Upper lobe of right lung (tissue), 1 donor: ENCODE results near the gene DCAF6. TPM values are rescaled to one million over a fixed set of nuclear protein-coding genes. Genes with fewer than 3 reads are reported as not detected.

ENCODE experiments used
- ATAC-seq: fragments of 200-7000 bp; cut with Tn5 transposase; one replicate; pipeline ENCODE4 v1.9.1; 2020; ENCODE audit warnings: mild to moderate bottlenecking, moderate library complexity
- DNase-seq: peaks from one replicate; pipeline ENCODE4 v3.0.0-alpha.2; 2020
- H3K27ac ChIP-seq: fragments of 200-600 bp; one replicate; pipeline ENCODE4 v1.8.0; 2022
- H3K27me3 ChIP-seq: fragments of 200-600 bp; one replicate; pipeline ENCODE4 v1.8.0; 2022; ENCODE audit warnings: mild to moderate bottlenecking
- H3K36me3 ChIP-seq: fragments of 200-600 bp; one replicate; pipeline ENCODE4 v1.8.0; 2022
- H3K4me1 ChIP-seq: fragments of 200-600 bp; one replicate; pipeline ENCODE4 v1.8.0; 2022
- H3K4me3 ChIP-seq: fragments of 200-600 bp; one replicate; pipeline ENCODE4 v1.8.0; 2022; ENCODE audit warnings: mild to moderate bottlenecking
- H3K9me3 ChIP-seq: fragments of 200-600 bp; one replicate; pipeline ENCODE4 v1.8.0; 2022
- intact Hi-C: fragments of 100-400 bp; cut with DNase I; formaldehyde crosslinking; loops from one replicate; pipeline ENCODE4 v1.11.0; 2022
- total RNA-seq: library from RNA; stranded (reverse); fragmentation: NEBNext Ultra II Directional; extraction: Animal tissue kit (Norgen Biotek cat#: 25700); gene quantifications from one replicate; pipeline ENCODE4 v1.2.1, GENCODE V29; 2021
- TF ChIP-seq, protein P1 (sequence below): fragments of 200-600 bp; IDR thresholded peaks from one replicate; pipeline ENCODE4 v1.8.0; 2022; ENCODE audit warnings: antibody characterized with exemption
- donor health status: DM: no; HTN: yes; CAD: no; lungs with severe emphysema.

Gene DCAF6
- total RNA-seq, 1 donor from 2014 or later: 49.9 TPM

DNA sequence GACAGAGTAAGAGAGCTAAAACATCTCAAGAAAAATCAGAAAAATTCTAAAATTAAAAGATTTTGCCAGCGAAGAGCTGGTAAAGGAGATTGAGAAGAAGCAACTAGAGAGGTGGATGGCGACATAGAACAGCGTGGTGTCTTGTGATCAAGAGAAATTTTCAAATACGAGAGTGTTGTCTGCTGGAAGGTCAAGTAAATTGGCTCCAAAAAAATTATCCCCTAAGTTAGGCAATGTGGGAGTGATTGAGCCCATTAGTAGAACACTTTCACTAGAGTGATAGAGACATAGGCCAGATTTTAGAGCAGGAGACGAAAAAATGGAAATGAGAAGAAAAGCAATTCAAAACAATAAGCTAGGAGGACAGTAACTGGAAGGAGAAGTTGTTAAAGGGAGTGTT is 94.7 kb downstream of the DCAF6 start:
- intact Hi-C loops: no loop called here
- DNase-seq (no peak), ATAC-seq (no peak)
- Histone ChIP-seq H3K4me3 (no peak overlapping the region), H3K9me3 (no peaks in the 10 kb centered on the region), H3K36me3 (peaks cover 5% of the 10 kb centered on the region), H3K27ac (peak overlapping the region; percentile 4), H3K4me1 (no peaks in the 10 kb centered on the region), H3K27me3 (no peaks in the 10 kb centered on the region)
- TF ChIP-seq, protein P1, sequence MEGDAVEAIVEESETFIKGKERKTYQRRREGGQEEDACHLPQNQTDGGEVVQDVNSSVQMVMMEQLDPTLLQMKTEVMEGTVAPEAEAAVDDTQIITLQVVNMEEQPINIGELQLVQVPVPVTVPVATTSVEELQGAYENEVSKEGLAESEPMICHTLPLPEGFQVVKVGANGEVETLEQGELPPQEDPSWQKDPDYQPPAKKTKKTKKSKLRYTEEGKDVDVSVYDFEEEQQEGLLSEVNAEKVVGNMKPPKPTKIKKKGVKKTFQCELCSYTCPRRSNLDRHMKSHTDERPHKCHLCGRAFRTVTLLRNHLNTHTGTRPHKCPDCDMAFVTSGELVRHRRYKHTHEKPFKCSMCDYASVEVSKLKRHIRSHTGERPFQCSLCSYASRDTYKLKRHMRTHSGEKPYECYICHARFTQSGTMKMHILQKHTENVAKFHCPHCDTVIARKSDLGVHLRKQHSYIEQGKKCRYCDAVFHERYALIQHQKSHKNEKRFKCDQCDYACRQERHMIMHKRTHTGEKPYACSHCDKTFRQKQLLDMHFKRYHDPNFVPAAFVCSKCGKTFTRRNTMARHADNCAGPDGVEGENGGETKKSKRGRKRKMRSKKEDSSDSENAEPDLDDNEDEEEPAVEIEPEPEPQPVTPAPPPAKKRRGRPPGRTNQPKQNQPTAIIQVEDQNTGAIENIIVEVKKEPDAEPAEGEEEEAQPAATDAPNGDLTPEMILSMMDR: no peak

DNA sequence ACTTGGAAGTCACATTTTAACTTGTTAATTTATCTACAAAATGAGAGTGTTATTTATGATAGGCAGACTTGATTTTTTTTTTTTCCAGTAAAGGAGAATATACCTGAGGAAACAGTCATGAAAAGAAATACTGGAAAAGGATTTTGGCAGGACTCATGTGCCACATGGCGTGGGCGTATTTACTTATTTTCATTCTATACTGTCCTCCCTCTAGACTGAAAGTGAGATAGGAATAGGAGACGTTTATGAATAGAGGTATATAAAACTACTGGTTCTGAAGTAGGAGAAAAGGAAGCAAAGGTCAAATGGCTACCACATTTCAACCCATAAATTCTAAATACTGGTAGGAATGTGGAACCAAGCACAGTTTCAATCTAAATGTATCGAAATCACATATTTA is 95.1 kb downstream of the DCAF6 start:
- Histone ChIP-seq H3K27ac (no peak overlapping the region), H3K4me1 (no peaks in the 10 kb centered on the region), H3K9me3 (no peaks in the 10 kb centered on the region), H3K36me3 (peaks cover under 1% of the 10 kb centered on the region), H3K4me3 (no peak overlapping the region), H3K27me3 (no peaks in the 10 kb centered on the region)
- TF ChIP-seq, protein P1: no peak
- DNase-seq (no peak), ATAC-seq (no peak)
- intact Hi-C loops: no loop called here

DNA sequence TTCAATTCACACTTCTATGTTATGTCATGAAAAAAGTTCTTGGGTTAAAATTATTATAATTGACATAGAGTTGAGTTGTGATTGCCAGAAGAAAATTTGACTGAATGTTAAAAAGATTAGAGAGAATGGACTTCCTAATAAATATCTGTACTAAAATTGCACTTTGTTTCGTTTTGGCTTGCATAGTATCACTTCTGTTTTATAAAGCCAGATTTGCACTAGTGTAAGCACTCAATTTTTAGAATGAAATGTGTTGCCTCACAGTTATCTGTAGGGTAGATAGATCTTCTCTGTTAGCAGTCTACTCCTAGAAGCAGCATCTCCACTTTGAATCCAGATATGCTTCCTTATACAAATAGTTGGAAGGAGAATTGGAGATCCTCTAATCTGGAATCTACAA is 95.5 kb downstream of the DCAF6 start:
- Histone ChIP-seq H3K27ac (no peak overlapping the region), H3K36me3 (no peaks in the 10 kb centered on the region), H3K9me3 (no peaks in the 10 kb centered on the region), H3K4me1 (no peaks in the 10 kb centered on the region), H3K27me3 (no peaks in the 10 kb centered on the region), H3K4me3 (no peak overlapping the region)
- ATAC-seq: peak; percentile 53
- intact Hi-C loops: no loop called here
- TF ChIP-seq, protein P1: no peak
- DNase-seq: no peak

DNA sequence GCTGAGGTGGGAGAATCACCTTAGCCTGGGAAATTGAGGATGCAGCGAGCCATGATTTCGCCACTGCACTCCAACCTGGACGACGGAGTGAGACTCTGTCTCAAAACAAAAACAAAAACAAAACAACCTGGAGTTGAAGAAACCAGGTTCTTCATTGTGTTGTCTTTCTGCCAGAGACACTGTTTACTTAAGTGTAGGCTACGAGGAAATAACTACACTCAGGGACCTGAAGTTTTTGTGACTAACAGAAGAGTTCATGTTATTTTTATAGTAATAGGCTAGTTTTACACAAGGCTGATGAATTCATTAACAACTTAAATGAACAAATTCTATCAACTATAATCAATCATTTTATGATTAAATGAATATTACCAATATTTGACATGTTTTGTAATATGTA is 98.9 kb downstream of the DCAF6 start:
- H3K27me3 ChIP-seq: no peaks in the 10 kb centered on the region
- TF ChIP-seq, protein P1: no peak
- no peak overlapping the region for H3K27ac ChIP-seq
- ATAC-seq: no peak
- H3K4me1 ChIP-seq: no peaks in the 10 kb centered on the region
- H3K36me3 ChIP-seq: no peaks in the 10 kb centered on the region
- intact Hi-C loops: no loop called here
- DNase-seq: no peak
- H3K9me3 ChIP-seq: no peaks in the 10 kb centered on the region
- H3K4me3 ChIP-seq: no peak overlapping the region

DNA sequence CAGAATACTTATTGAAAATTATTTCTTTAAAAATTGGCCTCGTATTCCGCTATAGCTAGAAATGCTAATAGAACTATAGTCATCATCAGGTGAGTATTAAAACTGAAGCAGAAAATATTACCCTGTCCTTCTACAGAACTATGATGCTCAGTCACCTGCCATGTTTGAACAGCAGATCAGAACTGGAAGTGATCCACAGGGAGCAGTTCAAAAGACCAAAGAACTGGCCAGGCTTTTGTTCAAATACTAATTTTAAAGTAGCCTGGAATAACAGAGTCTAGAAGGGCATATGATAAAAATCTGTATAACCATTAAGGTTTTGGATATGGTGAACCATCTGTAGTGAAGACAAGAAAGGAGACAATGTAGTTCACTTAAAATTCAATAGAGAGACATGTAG is 105.9 kb downstream of the DCAF6 start:
- TF ChIP-seq, protein P1: no peak
- ATAC-seq: no peak
- Histone ChIP-seq H3K36me3 (peaks cover 27% of the 10 kb centered on the region), H3K4me1 (no peaks in the 10 kb centered on the region), H3K4me3 (no peak overlapping the region), H3K27me3 (no peaks in the 10 kb centered on the region), H3K9me3 (no peaks in the 10 kb centered on the region), H3K27ac (no peak overlapping the region)
- DNase-seq: no peak
- intact Hi-C loops: no loop called here

DNA sequence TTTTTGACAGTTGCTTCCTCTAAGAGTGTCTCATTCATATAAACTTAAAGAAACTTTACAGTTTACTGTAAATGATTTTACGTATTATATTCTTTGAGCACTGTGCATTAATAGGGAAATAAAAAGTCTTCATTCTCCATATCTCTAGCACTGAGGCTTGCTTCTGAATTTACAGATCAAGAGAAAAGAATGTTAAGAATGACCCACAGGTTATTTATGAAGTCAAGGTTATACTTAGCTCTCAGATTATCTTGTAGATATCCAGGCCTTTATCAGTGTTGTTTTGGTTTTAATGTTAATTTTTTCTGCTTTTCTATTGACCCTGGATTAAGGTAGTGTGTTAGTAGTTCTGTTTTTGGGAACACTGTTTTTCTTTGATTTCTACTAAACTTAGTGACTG is 108.8 kb downstream of the DCAF6 start:
- TF ChIP-seq, protein P1: no peak
- Histone ChIP-seq H3K27ac (no peak overlapping the region), H3K27me3 (no peaks in the 10 kb centered on the region), H3K4me3 (no peak overlapping the region), H3K4me1 (no peaks in the 10 kb centered on the region), H3K36me3 (peaks cover 27% of the 10 kb centered on the region), H3K9me3 (no peaks in the 10 kb centered on the region)
- DNase-seq (no peak), ATAC-seq (no peak)
- intact Hi-C loops: no loop called here
